MM.1S (cell line): ENCODE measurements around the gene NFYC.

ENCODE experiments used
- CTCF ChIP-seq: fragments of 300-600 bp; sonication (generic); IDR thresholded peaks from 2 replicates; pipeline ENCODE4 v1.5.1; 2016; ENCODE audit warnings: antibody characterized with exemption, low read length, mixed read lengths
- EZH2 ChIP-seq: fragments of 300-600 bp; sonication (generic); optimal IDR thresholded peaks from 2 replicates; pipeline ENCODE3; 2017; ENCODE audit warnings: low read depth, mild to moderate bottlenecking, antibody characterized with exemption, low read length, mixed read lengths

GRCh38 chr1:40717065-40717464 lies 25.6 kb downstream of the NFYC start:
- TF ChIP-seq EZH2 (no peak), CTCF (no peak)
